HEK293 (cell line): ENCODE data around the gene C2CD4A.

Experiments
- CTCF ChIA-PET: fragments of 350-600 bp; formaldehyde crosslinking; extraction: SDS; loops from one replicate; lab custom pipeline; 2021; ENCODE audit warnings: antibody characterized with exemption; lab: Yijun Ruan, JAX
- POLR2A ChIA-PET: fragments of 300-600 bp; formaldehyde crosslinking; extraction: SDS; loops from one replicate; lab custom pipeline; 2020; ENCODE audit warnings: antibody characterized with exemption, inconsistent platforms; lab: Yijun Ruan, JAX
- H3K27ac ChIP-seq: fragments of 200-500 bp; sonication (Bioruptor generic); 2 replicates; pipeline ENCODE4 v1.5.1; 2014; ENCODE audit warnings: low read depth, low read length, control low read depth, inconsistent platforms; ENCODE audit errors: extremely low read depth
- H3K36me3 ChIP-seq, 2 experiments: fragments of 200-500 bp in 1 of 2; sonication (Bioruptor generic) in 1 of 2; 1 replicate in 1 of 2; 2 replicates in 1 of 2; pipeline ENCODE4 v1.5.1; 2014 to 2017; ENCODE audit warnings: inconsistent platforms in 2 of 2, low read length in 2 of 2; ENCODE audit not compliant: control insufficient read depth in 2 of 2, insufficient read depth in 1 of 2
- H3K4me1 ChIP-seq: fragments of 200-500 bp; sonication (Bioruptor generic); 2 replicates; pipeline ENCODE4 v1.5.1; 2014; ENCODE audit warnings: mild to moderate bottlenecking, low read length, inconsistent platforms; ENCODE audit not compliant: control insufficient read depth, insufficient read depth
- H3K4me3 ChIP-seq: 2 replicates; pipeline ENCODE4 v1.5.1; 2011; ENCODE audit warnings: low read depth, mild to moderate bottlenecking, control low read depth, low read length, moderate library complexity
- H3K9me3 ChIP-seq: fragments of 200-500 bp; sonication (Bioruptor generic); 2 replicates; pipeline ENCODE4 v1.5.1; 2014; ENCODE audit warnings: low read depth, low read length, inconsistent platforms; ENCODE audit not compliant: control insufficient read depth, insufficient read depth
- GFI1B ChIP-seq: fragments of 450-650 bp; formaldehyde crosslinking; IDR thresholded peaks from 2 replicates; pipeline ENCODE4 v1.5.1; 2016; ENCODE audit warnings: missing biosample characterization, missing genetic modification characterization
- IKZF3 ChIP-seq: fragments of 450-650 bp; IDR thresholded peaks from 2 replicates; pipeline ENCODE4 v1.5.0; 2018; ENCODE audit warnings: missing biosample characterization, mild to moderate bottlenecking, missing genetic modification characterization, moderate library complexity
- MYNN ChIP-seq: fragments of 450-650 bp; formaldehyde crosslinking; IDR thresholded peaks from 2 replicates; pipeline ENCODE4 v1.5.1; 2016; ENCODE audit warnings: missing biosample characterization, missing genetic modification characterization, borderline replicate concordance
- RBAK ChIP-seq: fragments of 450-650 bp; formaldehyde crosslinking; IDR thresholded peaks from 2 replicates; pipeline ENCODE4 v1.5.1; 2016; ENCODE audit warnings: missing biosample characterization, missing genetic modification characterization
- SP7 ChIP-seq: fragments of 450-650 bp; formaldehyde crosslinking; IDR thresholded peaks from 2 replicates; pipeline ENCODE4 v1.5.1; 2016; ENCODE audit warnings: missing biosample characterization, missing genetic modification characterization
- YY1 ChIP-seq: fragments of 450-650 bp; formaldehyde crosslinking; IDR thresholded peaks from 2 replicates; pipeline ENCODE4 v1.5.1; 2018; ENCODE audit warnings: missing biosample characterization, missing genetic modification characterization
- ZIC2 ChIP-seq: fragments of 450-650 bp; formaldehyde crosslinking; IDR thresholded peaks from 2 replicates; pipeline ENCODE4 v1.5.1; 2016; ENCODE audit warnings: missing biosample characterization, missing genetic modification characterization
- ZNF16 ChIP-seq: fragments of 450-650 bp; formaldehyde crosslinking; IDR thresholded peaks from 2 replicates; pipeline ENCODE4 v1.5.1; 2016; ENCODE audit warnings: low read depth, missing biosample characterization, missing genetic modification characterization
- ZNF37A ChIP-seq: fragments of 450-650 bp; IDR thresholded peaks from 2 replicates; pipeline ENCODE4 v1.5.1; 2018; ENCODE audit warnings: missing biosample characterization, missing genetic modification characterization
- ZNF473 ChIP-seq: fragments of 450-650 bp; formaldehyde crosslinking; IDR thresholded peaks from 2 replicates; pipeline ENCODE4 v1.5.1; 2017; ENCODE audit warnings: missing biosample characterization, missing genetic modification characterization
- ZNF529 ChIP-seq: fragments of 450-650 bp; formaldehyde crosslinking; IDR thresholded peaks from 2 replicates; pipeline ENCODE4 v1.5.1; 2017; ENCODE audit warnings: missing genetic modification characterization, missing biosample characterization; ENCODE audit not compliant: insufficient replicate concordance
- ZNF768 ChIP-seq: fragments of 450-650 bp; formaldehyde crosslinking; IDR thresholded peaks from 2 replicates; pipeline ENCODE4 v1.5.1; 2018; ENCODE audit warnings: missing biosample characterization, mild to moderate bottlenecking, missing genetic modification characterization
- ZSCAN23 ChIP-seq: fragments of 450-650 bp; formaldehyde crosslinking; IDR thresholded peaks from 2 replicates; pipeline ENCODE4 v1.5.1; 2016; ENCODE audit warnings: missing biosample characterization, missing genetic modification characterization
- TF ChIP-seq, protein P1 (sequence below): fragments of 450-650 bp; formaldehyde crosslinking; IDR thresholded peaks from 2 replicates; pipeline ENCODE4 v1.5.1; 2016; ENCODE audit warnings: missing biosample characterization, missing genetic modification characterization
- TF ChIP-seq, protein P2 (sequence below): sonication (generic); formaldehyde crosslinking; IDR thresholded peaks from 2 replicates; pipeline ENCODE4 v1.8.1; 2022; ENCODE audit warnings: mild to moderate bottlenecking, moderate library complexity, missing genetic modification reagents
- TF ChIP-seq, protein P3 (sequence below): fragments of 450-650 bp; formaldehyde crosslinking; IDR thresholded peaks from 2 replicates; pipeline ENCODE4 v1.5.1; 2017; ENCODE audit warnings: missing biosample characterization, missing genetic modification characterization
- TF ChIP-seq, protein P4 (sequence below): fragments of 450-650 bp; formaldehyde crosslinking; IDR thresholded peaks from 2 replicates; pipeline ENCODE4 v1.5.1; 2016; ENCODE audit warnings: missing biosample characterization, missing genetic modification characterization
- TF ChIP-seq, protein P5 (sequence below): fragments of 450-650 bp; formaldehyde crosslinking; IDR thresholded peaks from 2 replicates; pipeline ENCODE4 v1.5.1; 2017; ENCODE audit warnings: missing biosample characterization, missing genetic modification characterization
- TF ChIP-seq, protein P6 (sequence below): fragments of 450-650 bp; formaldehyde crosslinking; IDR thresholded peaks from 2 replicates; pipeline ENCODE4 v1.5.1; 2016; ENCODE audit warnings: missing biosample characterization, missing genetic modification characterization

Gene C2CD4A

DNA sequence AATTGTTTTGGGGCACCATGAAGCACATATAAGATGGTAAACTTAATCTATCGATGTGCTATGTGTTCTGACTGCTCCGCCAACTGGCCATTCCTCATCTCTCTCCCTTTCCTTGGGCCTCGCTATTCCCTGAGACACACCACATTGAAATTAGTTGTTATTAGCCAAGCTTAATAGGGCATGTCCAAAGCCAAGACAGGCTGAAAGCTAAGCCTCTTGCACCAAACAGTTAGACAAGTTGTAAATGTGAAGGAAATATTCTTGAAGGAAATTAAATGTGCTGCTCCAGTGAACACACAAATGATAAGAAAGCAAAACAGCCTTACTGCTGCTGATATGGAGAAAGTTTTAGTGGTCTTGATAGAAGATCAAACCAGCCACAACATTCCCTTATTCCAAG, 39.3 kb downstream of the C2CD4A start (continued):
- TF ChIP-seq, protein P1, sequence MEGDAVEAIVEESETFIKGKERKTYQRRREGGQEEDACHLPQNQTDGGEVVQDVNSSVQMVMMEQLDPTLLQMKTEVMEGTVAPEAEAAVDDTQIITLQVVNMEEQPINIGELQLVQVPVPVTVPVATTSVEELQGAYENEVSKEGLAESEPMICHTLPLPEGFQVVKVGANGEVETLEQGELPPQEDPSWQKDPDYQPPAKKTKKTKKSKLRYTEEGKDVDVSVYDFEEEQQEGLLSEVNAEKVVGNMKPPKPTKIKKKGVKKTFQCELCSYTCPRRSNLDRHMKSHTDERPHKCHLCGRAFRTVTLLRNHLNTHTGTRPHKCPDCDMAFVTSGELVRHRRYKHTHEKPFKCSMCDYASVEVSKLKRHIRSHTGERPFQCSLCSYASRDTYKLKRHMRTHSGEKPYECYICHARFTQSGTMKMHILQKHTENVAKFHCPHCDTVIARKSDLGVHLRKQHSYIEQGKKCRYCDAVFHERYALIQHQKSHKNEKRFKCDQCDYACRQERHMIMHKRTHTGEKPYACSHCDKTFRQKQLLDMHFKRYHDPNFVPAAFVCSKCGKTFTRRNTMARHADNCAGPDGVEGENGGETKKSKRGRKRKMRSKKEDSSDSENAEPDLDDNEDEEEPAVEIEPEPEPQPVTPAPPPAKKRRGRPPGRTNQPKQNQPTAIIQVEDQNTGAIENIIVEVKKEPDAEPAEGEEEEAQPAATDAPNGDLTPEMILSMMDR (tag by site-specific recombination), result no peak
- no peak for TF ChIP-seq SP7 (tag by site-specific recombination)
- no peak for TF ChIP-seq ZNF16 (tag by site-specific recombination)

DNA sequence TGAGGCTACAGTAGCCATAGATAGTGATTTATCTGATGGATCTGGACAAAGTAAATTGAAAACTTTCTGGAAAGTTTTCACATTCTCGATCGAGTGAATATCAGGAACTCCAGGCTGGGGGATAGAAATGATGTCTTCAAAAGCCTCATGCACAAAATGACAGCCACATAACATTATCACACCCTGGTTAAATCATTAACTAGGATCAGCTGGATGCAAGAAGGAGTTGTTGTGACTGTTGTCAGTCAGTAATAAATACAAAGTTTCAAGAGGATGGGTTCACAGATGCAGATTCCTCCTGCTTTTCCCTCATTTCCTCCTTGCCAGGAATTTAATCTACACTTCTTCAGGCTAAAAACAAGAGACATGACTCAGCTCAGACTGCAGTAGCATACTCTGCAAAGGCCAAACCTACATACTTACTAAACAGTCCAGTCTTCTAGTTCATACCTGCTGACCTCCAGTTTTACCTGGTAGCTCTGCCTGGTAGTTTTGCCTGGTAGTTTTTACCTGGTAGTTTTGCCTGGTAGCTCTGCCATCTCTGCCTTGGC, 40.9 kb downstream of the C2CD4A start:
- ChIA-PET POLR2A (no interaction called here), CTCF (interaction anchor here (1.0 kb wide), 1 partner anchor 18 kb away, joined by 3 read pairs; no protein-coding TSS in a partner anchor)
- no peak overlapping the region for H3K4me3 ChIP-seq
- H3K4me1 ChIP-seq, result peaks cover 18% of the 10 kb centered on the region
- H3K9me3 ChIP-seq, result no peaks in the 10 kb centered on the region
- no peaks in the 10 kb centered on the region for H3K36me3 ChIP-seq
- TF ChIP-seq ZNF768 (tag by site-specific recombination) (no peak), YY1 (tag by site-specific recombination) (no peak), GFI1B (tag by site-specific recombination) (no peak), ZNF473 (tag by site-specific recombination) (no peak), IKZF3 (tag by site-specific recombination) (no peak)
- TF ChIP-seq, protein P2, sequence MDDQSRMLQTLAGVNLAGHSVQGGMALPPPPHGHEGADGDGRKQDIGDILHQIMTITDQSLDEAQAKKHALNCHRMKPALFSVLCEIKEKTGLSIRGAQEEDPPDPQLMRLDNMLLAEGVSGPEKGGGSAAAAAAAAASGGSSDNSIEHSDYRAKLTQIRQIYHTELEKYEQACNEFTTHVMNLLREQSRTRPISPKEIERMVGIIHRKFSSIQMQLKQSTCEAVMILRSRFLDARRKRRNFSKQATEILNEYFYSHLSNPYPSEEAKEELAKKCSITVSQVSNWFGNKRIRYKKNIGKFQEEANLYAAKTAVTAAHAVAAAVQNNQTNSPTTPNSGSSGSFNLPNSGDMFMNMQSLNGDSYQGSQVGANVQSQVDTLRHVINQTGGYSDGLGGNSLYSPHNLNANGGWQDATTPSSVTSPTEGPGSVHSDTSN (CRISPR knock-in tag), result no peak
- TF ChIP-seq, protein P1 (tag by site-specific recombination), result no peak
- TF ChIP-seq, protein P3, sequence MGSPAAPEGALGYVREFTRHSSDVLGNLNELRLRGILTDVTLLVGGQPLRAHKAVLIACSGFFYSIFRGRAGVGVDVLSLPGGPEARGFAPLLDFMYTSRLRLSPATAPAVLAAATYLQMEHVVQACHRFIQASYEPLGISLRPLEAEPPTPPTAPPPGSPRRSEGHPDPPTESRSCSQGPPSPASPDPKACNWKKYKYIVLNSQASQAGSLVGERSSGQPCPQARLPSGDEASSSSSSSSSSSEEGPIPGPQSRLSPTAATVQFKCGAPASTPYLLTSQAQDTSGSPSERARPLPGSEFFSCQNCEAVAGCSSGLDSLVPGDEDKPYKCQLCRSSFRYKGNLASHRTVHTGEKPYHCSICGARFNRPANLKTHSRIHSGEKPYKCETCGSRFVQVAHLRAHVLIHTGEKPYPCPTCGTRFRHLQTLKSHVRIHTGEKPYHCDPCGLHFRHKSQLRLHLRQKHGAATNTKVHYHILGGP (tag by site-specific recombination), result no peak
- TF ChIP-seq, protein P4, sequence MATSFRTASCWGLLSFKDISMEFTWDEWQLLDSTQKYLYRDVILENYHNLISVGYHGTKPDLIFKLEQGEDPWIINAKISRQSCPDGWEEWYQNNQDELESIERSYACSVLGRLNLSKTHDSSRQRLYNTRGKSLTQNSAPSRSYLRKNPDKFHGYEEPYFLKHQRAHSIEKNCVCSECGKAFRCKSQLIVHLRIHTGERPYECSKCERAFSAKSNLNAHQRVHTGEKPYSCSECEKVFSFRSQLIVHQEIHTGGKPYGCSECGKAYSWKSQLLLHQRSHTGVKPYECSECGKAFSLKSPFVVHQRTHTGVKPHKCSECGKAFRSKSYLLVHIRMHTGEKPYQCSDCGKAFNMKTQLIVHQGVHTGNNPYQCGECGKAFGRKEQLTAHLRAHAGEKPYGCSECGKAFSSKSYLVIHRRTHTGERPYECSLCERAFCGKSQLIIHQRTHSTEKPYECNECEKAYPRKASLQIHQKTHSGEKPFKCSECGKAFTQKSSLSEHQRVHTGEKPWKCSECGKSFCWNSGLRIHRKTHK, result no peak
- no peak overlapping the region for H3K27ac ChIP-seq

DNA sequence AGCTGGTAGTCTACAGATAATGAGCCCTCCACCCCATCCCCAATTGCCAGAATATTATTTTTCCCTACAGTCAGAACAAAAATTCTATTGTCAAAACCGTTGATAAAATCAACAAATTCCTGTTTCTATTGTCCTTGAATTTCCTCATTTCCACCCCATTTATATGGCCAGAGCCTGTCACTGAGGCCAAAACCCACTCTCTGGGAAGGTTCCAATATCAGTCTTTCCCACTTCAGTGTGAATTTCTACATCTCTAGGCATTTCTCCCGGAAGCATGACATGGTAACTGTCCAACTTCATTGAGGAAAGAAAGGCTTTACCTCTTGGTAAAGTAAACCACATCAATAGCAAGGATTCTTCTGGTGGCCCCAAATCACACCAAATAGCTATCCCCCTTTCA, 41.6 kb downstream of the C2CD4A start:
- ChIA-PET POLR2A (no interaction called here), CTCF (interaction anchor here (1.0 kb wide), 1 partner anchor 17 kb away, joined by 3 read pairs; no protein-coding TSS in a partner anchor)
- Histone ChIP-seq H3K36me3 (no peaks in the 10 kb centered on the region), H3K4me3 (no peak overlapping the region), H3K4me1 (peaks cover 18% of the 10 kb centered on the region), H3K27ac (no peak overlapping the region), H3K9me3 (no peaks in the 10 kb centered on the region)
- no peak for TF ChIP-seq ZSCAN23 (tag by site-specific recombination)
- TF ChIP-seq, protein P5, sequence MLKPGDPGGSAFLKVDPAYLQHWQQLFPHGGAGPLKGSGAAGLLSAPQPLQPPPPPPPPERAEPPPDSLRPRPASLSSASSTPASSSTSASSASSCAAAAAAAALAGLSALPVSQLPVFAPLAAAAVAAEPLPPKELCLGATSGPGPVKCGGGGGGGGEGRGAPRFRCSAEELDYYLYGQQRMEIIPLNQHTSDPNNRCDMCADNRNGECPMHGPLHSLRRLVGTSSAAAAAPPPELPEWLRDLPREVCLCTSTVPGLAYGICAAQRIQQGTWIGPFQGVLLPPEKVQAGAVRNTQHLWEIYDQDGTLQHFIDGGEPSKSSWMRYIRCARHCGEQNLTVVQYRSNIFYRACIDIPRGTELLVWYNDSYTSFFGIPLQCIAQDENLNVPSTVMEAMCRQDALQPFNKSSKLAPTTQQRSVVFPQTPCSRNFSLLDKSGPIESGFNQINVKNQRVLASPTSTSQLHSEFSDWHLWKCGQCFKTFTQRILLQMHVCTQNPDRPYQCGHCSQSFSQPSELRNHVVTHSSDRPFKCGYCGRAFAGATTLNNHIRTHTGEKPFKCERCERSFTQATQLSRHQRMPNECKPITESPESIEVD, result no peak
- no peak for TF ChIP-seq RBAK
- no peak for TF ChIP-seq ZIC2
- TF ChIP-seq, protein P6, sequence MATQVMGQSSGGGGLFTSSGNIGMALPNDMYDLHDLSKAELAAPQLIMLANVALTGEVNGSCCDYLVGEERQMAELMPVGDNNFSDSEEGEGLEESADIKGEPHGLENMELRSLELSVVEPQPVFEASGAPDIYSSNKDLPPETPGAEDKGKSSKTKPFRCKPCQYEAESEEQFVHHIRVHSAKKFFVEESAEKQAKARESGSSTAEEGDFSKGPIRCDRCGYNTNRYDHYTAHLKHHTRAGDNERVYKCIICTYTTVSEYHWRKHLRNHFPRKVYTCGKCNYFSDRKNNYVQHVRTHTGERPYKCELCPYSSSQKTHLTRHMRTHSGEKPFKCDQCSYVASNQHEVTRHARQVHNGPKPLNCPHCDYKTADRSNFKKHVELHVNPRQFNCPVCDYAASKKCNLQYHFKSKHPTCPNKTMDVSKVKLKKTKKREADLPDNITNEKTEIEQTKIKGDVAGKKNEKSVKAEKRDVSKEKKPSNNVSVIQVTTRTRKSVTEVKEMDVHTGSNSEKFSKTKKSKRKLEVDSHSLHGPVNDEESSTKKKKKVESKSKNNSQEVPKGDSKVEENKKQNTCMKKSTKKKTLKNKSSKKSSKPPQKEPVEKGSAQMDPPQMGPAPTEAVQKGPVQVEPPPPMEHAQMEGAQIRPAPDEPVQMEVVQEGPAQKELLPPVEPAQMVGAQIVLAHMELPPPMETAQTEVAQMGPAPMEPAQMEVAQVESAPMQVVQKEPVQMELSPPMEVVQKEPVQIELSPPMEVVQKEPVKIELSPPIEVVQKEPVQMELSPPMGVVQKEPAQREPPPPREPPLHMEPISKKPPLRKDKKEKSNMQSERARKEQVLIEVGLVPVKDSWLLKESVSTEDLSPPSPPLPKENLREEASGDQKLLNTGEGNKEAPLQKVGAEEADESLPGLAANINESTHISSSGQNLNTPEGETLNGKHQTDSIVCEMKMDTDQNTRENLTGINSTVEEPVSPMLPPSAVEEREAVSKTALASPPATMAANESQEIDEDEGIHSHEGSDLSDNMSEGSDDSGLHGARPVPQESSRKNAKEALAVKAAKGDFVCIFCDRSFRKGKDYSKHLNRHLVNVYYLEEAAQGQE (tag by site-specific recombination), result no peak
- no peak for TF ChIP-seq YY1 (tag by site-specific recombination)
- TF ChIP-seq ZNF529, result no peak
- TF ChIP-seq MYNN (tag by site-specific recombination), result no peak
- no peak for TF ChIP-seq ZNF37A (tag by site-specific recombination)
